ENCODE results near the gene MYG1.
A peak's percentile ranks its signal among the peaks of the same experiment; 100 is the strongest.
"Not testable (repeated sequence)": the region's sequence is repeated elsewhere in the genome, so short reads cannot be mapped to it uniquely, and the experiment has no call there.

The MYG1 gene

DNA sequence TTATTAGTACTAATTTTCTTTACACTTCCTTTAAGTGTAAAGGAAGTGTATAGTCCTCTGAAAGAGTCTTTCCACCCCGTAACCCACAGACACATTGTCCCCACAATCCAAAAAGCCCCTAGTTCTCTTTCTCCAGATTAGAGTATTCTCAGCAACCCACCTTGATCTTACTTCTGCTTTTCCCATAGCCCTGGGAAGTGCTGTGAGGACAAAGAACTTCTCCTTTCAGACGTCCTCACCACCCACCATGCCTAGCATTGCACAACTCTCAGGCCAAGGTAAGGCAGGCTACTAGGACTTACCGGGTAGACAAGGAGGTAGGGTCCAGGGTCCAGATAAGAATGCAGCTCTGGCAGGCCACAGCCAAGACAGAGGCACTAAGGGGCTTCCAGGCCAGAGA is 14.5 kb downstream of the MYG1 start:
- H3K4me3 ChIP-seq (ENCODE audit: low read length) = no peak overlapping the region
- H3K9ac ChIP-seq (ENCODE audit: low read length) = no peak overlapping the region
- no peaks in the 10 kb centered on the region for H3K27me3 ChIP-seq (ENCODE audit: control insufficient read depth, insufficient read depth, low read length)
- H3K27ac ChIP-seq (ENCODE audit: low read length) = no peak overlapping the region
- no peaks in the 10 kb centered on the region for H3K4me1 ChIP-seq (ENCODE audit: control insufficient read depth, low read depth, low read length)
- H3K36me3 ChIP-seq (ENCODE audit: control insufficient read depth, low read depth, low read length) = peaks cover 48% of the 10 kb centered on the region
- no peaks in the 10 kb centered on the region for H3K9me3 ChIP-seq (ENCODE audit: control insufficient read depth, low read depth, low read length)

GRCh38 chr12:53320352-53321195 is 21.1 kb downstream of the MYG1 start:
- no peaks in the 10 kb centered on the region for H3K9me3 ChIP-seq (ENCODE audit: control insufficient read depth, low read depth, low read length)
- peak overlapping the region; percentile 88 for H3K9ac ChIP-seq (ENCODE audit: low read length)
- no peak overlapping the region for H3K27ac ChIP-seq (ENCODE audit: low read length)
- H3K36me3 ChIP-seq (ENCODE audit: control insufficient read depth, low read depth, low read length) = peaks cover 25% of the 10 kb centered on the region
- peaks cover 27% of the 10 kb centered on the region for H3K27me3 ChIP-seq (ENCODE audit: control insufficient read depth, insufficient read depth, low read length)
- H3K4me1 ChIP-seq (ENCODE audit: control insufficient read depth, low read depth, low read length) = peaks cover 12% of the 10 kb centered on the region
- H3K4me3 ChIP-seq (ENCODE audit: low read length) = peak overlapping the region; percentile 79

DNA sequence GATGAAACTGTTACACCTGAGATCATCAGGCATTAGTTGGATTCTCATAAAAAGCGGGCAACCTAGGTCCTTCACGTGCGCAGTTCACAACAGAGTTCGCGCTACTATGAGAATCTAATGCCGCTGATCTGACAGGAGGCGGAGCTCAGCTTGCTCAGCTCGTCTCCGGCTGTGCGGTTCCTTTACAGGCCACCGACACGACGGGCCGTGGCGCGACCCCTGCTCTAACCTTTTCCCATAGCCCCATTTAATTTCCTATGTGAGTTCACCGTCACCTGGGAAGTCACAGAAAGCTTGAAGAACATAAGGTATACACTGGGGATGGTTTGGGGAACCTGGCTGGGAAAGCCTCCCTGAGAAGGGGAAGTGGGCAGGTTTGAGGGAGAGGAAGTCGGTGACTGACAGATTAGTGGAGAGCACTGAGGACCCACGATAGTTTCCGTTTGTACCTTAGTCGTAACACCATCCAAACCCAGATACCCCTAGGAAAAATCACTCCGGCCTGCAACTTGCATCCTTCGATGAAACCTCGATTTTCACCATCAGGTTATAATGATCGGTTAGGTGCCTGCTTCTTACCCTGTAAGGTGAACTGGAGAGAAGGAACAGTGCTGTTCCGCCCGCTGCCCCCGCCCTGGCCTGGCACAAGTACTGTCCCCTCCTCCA is 24.8 kb downstream of the MYG1 start:
- peak overlapping the region; percentile 53 for H3K9ac ChIP-seq (ENCODE audit: low read length)

GRCh38 chr12:53324779-53325510 is 25.4 kb downstream of the MYG1 start:
- Histone ChIP-seq H3K4me1 (ENCODE audit: control insufficient read depth, low read depth, low read length) (peaks cover 12% of the 10 kb centered on the region), H3K9ac (ENCODE audit: low read length) (peak overlapping the region; percentile 53), H3K9me3 (ENCODE audit: control insufficient read depth, low read depth, low read length) (no peaks in the 10 kb centered on the region), H3K36me3 (ENCODE audit: control insufficient read depth, low read depth, low read length) (no peaks in the 10 kb centered on the region), H3K27ac (ENCODE audit: low read length) (no peak overlapping the region), H3K4me3 (ENCODE audit: low read length) (peak overlapping the region; percentile 58), H3K27me3 (ENCODE audit: control insufficient read depth, insufficient read depth, low read length) (peaks cover 61% of the 10 kb centered on the region)

More for the DNA sequence above, 24.8 kb downstream of the MYG1 start:
- H3K36me3 ChIP-seq (ENCODE audit: control insufficient read depth, low read depth, low read length) = peaks cover 2% of the 10 kb centered on the region
- no peaks in the 10 kb centered on the region for H3K9me3 ChIP-seq (ENCODE audit: control insufficient read depth, low read depth, low read length)
- peaks cover 12% of the 10 kb centered on the region for H3K4me1 ChIP-seq (ENCODE audit: control insufficient read depth, low read depth, low read length)
- H3K27me3 ChIP-seq (ENCODE audit: control insufficient read depth, insufficient read depth, low read length) = peaks cover 61% of the 10 kb centered on the region
- no peak overlapping the region for H3K27ac ChIP-seq (ENCODE audit: low read length)
- peak overlapping the region; percentile 58 for H3K4me3 ChIP-seq (ENCODE audit: low read length)

DNA sequence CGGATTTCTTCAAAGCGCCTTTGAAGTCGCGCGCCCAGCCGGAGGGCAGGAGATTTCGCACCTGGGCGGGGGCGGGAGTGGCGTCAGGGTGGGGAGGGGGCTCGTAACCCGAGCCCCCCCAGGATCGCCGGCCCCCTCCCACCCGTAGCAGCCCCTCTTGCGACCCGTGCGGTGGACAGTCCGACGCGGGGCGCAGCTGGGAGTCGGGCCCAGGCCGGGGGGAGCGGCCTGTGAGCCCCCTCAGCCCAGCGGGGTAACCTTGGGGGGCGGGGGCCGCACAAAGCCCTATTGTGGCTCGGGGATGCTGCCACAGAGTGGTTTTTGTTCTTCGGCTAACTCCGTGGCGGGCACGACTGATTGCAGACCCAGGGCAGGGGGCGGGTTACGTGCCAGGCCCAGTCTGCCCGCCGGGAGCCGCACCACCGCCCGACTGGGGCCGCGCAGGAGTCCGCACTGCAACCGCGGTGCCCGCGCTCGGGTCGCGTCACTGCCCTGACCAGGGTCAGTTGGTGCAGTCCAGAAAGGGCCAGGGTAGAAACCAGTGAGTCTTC is 26.1 kb downstream of the MYG1 start:
- H3K27ac ChIP-seq (ENCODE audit: low read length) = no peak overlapping the region
- H3K9me3 ChIP-seq (ENCODE audit: control insufficient read depth, low read depth, low read length) = no peaks in the 10 kb centered on the region
- peaks cover 12% of the 10 kb centered on the region for H3K4me1 ChIP-seq (ENCODE audit: control insufficient read depth, low read depth, low read length)
- no peaks in the 10 kb centered on the region for H3K36me3 ChIP-seq (ENCODE audit: control insufficient read depth, low read depth, low read length)
- peak overlapping the region; percentile 53 for H3K9ac ChIP-seq (ENCODE audit: low read length)
- peak overlapping the region; percentile 58 for H3K4me3 ChIP-seq (ENCODE audit: low read length)
- H3K27me3 ChIP-seq (ENCODE audit: control insufficient read depth, insufficient read depth, low read length) = peaks cover 61% of the 10 kb centered on the region

GRCh38 chr12:53326460-53327185 is 27.1 kb downstream of the MYG1 start:
- no peak overlapping the region for H3K9ac ChIP-seq (ENCODE audit: low read length)
- H3K9me3 ChIP-seq (ENCODE audit: control insufficient read depth, low read depth, low read length) = no peaks in the 10 kb centered on the region
- peaks cover 11% of the 10 kb centered on the region for H3K4me1 ChIP-seq (ENCODE audit: control insufficient read depth, low read depth, low read length)
- no peak overlapping the region for H3K27ac ChIP-seq (ENCODE audit: low read length)
- no peaks in the 10 kb centered on the region for H3K36me3 ChIP-seq (ENCODE audit: control insufficient read depth, low read depth, low read length)
- H3K27me3 ChIP-seq (ENCODE audit: control insufficient read depth, insufficient read depth, low read length) = peaks cover 61% of the 10 kb centered on the region
- peak overlapping the region; percentile 58 for H3K4me3 ChIP-seq (ENCODE audit: low read length)

DNA sequence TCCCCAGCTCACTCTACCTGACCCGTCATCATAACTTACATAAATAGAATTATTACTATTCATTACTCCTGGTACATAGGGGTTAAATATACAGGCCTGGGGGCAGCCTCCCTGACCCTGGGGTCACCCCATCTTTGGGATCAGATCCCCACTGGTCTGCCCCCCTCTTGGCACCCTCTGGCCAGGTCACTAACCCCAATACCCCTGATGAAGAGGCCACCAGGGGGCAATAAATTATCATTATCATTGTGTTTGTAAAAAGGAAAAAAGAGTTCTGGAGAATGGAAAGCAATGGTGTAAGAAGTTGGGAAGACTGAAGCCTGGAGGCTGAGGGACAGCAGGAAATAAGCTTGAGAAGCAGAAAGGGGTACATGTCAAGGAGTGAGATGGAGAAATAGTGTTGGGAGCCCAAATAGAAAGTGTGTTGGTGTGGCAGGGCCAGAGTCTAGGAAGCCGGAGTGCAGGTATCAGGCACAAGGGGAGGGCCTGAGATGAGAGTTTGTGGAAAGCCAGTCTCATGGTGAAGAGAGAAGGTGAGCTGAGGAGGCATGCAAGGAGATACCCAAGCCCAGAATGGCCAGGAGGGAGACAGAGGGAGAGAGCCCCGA is 28.0 kb downstream of the MYG1 start:
- Histone ChIP-seq H3K36me3 (ENCODE audit: control insufficient read depth, low read depth, low read length) (no peaks in the 10 kb centered on the region), H3K27ac (ENCODE audit: low read length) (no peak overlapping the region), H3K4me3 (ENCODE audit: low read length) (no peak overlapping the region), H3K9ac (ENCODE audit: low read length) (no peak overlapping the region), H3K4me1 (ENCODE audit: control insufficient read depth, low read depth, low read length) (peaks cover 8% of the 10 kb centered on the region), H3K27me3 (ENCODE audit: control insufficient read depth, insufficient read depth, low read length) (peaks cover 58% of the 10 kb centered on the region), H3K9me3 (ENCODE audit: control insufficient read depth, low read depth, low read length) (no peaks in the 10 kb centered on the region)

DNA sequence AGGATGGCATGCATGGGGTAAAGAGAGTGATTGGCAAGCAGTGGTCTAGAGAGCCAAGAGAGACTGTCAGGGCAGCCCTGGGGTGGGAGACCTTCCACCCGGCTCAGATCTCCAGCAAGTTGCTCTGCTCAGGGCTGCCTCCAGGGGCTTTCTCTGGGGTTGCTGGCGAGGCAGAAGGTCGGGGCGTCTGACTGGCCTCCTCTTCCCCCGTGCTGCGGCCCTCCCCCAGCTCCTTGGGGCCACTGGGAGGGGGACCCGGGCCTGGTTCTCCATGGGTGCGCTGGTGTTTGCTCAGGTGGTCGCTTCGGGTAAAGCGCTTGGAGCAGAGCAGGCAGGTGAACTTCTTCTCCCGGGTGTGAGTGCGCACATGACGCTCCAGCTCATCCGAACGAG is 28.5 kb downstream of the MYG1 start:
- no peaks in the 10 kb centered on the region for H3K36me3 ChIP-seq (ENCODE audit: control insufficient read depth, low read depth, low read length)
- peaks cover 8% of the 10 kb centered on the region for H3K4me1 ChIP-seq (ENCODE audit: control insufficient read depth, low read depth, low read length)
- no peak overlapping the region for H3K4me3 ChIP-seq (ENCODE audit: low read length)
- H3K9me3 ChIP-seq (ENCODE audit: control insufficient read depth, low read depth, low read length) = no peaks in the 10 kb centered on the region
- H3K9ac ChIP-seq (ENCODE audit: low read length) = no peak overlapping the region
- peaks cover 53% of the 10 kb centered on the region for H3K27me3 ChIP-seq (ENCODE audit: control insufficient read depth, insufficient read depth, low read length)
- H3K27ac ChIP-seq (ENCODE audit: low read length) = no peak overlapping the region

- Histone ChIP-seq H3K27me3 (ENCODE audit: control insufficient read depth, insufficient read depth, low read length) (peaks cover 32% of the 10 kb centered on the region), H3K4me3 (ENCODE audit: low read length) (no peak overlapping the region), H3K36me3 (ENCODE audit: control insufficient read depth, low read depth, low read length) (no peaks in the 10 kb centered on the region), H3K9me3 (ENCODE audit: control insufficient read depth, low read depth, low read length) (no peaks in the 10 kb centered on the region), H3K9ac (ENCODE audit: low read length) (no peak overlapping the region), H3K4me1 (ENCODE audit: control insufficient read depth, low read depth, low read length) (no peaks in the 10 kb centered on the region), H3K27ac (ENCODE audit: low read length) (no peak overlapping the region)
These were observed 31.2 kb downstream of the MYG1 start for GRCh38 chr12:53330671-53331070.

DNA sequence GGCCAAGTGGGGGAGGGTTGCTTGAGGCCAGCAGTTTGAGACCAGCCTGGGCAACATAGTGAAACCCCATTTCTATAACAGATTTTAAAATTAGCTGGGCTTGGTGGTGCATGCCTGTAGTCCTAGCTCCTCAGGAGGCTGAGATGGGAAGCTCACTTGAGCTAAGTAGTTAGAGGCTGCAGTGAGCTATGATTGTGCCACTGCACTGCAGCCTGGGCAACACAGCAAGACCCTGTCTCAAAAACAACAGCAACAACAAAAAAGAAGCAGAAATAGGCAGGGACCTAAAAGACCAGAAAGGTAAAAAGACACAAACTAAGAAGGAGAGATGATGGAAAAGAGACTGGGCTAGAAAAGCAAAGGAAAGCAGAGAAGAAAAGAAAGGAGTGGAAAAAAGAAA is 32.8 kb downstream of the MYG1 start:
- not testable (repeated sequence) for H3K4me3 ChIP-seq (ENCODE audit: low read length); H3K9ac ChIP-seq (ENCODE audit: low read length); H3K27ac ChIP-seq (ENCODE audit: low read length); H3K4me1 ChIP-seq (ENCODE audit: control insufficient read depth, low read depth, low read length); H3K9me3 ChIP-seq (ENCODE audit: control insufficient read depth, low read depth, low read length); H3K36me3 ChIP-seq (ENCODE audit: control insufficient read depth, low read depth, low read length)
- H3K27me3 ChIP-seq (ENCODE audit: control insufficient read depth, insufficient read depth, low read length) = peaks cover 16% of the 10 kb centered on the region
